ENCODE results near the gene BST2. TPM values are rescaled to one million over a fixed set of nuclear protein-coding genes. Genes with fewer than 3 reads are reported as not detected.

Gene BST2
- total and polyA plus RNA-seq, 9 of the 15 experiments (the other 6 are each of a cell fraction or from before 2014, with no cell fraction given), result 11.2 to 232 (median 151) TPM

GRCh38 chr19:17405250-17406045 is at the start of gene BST2 (continued):
- TF ChIP-seq GTF2B (IDR thresholded peaks at IDR 0.05; ENCODE audit: extremely low read depth, insufficient read length) (peak; percentile 95), MEF2A (IDR thresholded peaks at IDR 0.05; ENCODE audit: control insufficient read depth, low read depth, low read length) (no peak), KAT2B (IDR thresholded peaks at IDR 0.05; ENCODE audit: low read depth, low read length) (no peak), ZNF395 (CRISPR knock-in tag; IDR thresholded peaks at IDR 0.05) (no peak), FOS (IDR thresholded peaks at IDR 0.05; ENCODE audit: extremely low read depth, insufficient read length) (peak; percentile 2), SOX6 (IDR thresholded peaks at IDR 0.05) (no peak), POLR3A (IDR thresholded peaks at IDR 0.05; ENCODE audit: borderline replicate concordance, extremely low read depth, insufficient read depth, insufficient read length) (no peak), TSC22D4 (tag; IDR thresholded peaks at IDR 0.05) (no peak), SRSF3 (IDR thresholded peaks at IDR 0.05; ENCODE audit: insufficient read depth, low read length) (no peak), RB1 (IDR thresholded peaks at IDR 0.05; ENCODE audit: low read depth) (no peak; the same call in 1 of the 2 replicates), L3MBTL2 (IDR thresholded peaks at IDR 0.05) (0 out of 2 replicates have a peak, but pooled peaks have one; percentile 51), ZNF197 (CRISPR knock-in tag; IDR thresholded peaks at IDR 0.05; ENCODE audit: low read depth) (no peak), KLF6 (CRISPR knock-in tag; IDR thresholded peaks at IDR 0.05; ENCODE audit: borderline replicate concordance) (no peak), HOMEZ (CRISPR knock-in tag; IDR thresholded peaks at IDR 0.05) (no peak), SPI1 (IDR thresholded peaks at IDR 0.05; ENCODE audit: borderline replicate concordance, low read depth, low read length) (peak; percentile 55; the same call in 1 of the 2 replicates), SMAD1 (IDR thresholded peaks at IDR 0.05; ENCODE audit: low read depth, low read length, partially characterized antibody) (peak; percentile 29), TFAM (CRISPR knock-in tag; conservative IDR thresholded peaks at IDR 0.05) (no peak), STAT6 (CRISPR knock-in tag; IDR thresholded peaks at IDR 0.05) (no peak), MCM5 (IDR thresholded peaks at IDR 0.05; ENCODE audit: low read depth) (no peak), NFRKB (IDR thresholded peaks at IDR 0.05; ENCODE audit: low read depth) (no peak), DMBX1 (CRISPR knock-in tag; IDR thresholded peaks at IDR 0.05; ENCODE audit: borderline replicate concordance) (no peak), ZNF57 (CRISPR knock-in tag; IDR thresholded peaks at IDR 0.05) (no peak), GABPB2 (CRISPR knock-in tag; conservative IDR thresholded peaks at IDR 0.05) (no peak)
